ENCODE data around the gene ZMIZ1.

The ZMIZ1 gene

DNA sequence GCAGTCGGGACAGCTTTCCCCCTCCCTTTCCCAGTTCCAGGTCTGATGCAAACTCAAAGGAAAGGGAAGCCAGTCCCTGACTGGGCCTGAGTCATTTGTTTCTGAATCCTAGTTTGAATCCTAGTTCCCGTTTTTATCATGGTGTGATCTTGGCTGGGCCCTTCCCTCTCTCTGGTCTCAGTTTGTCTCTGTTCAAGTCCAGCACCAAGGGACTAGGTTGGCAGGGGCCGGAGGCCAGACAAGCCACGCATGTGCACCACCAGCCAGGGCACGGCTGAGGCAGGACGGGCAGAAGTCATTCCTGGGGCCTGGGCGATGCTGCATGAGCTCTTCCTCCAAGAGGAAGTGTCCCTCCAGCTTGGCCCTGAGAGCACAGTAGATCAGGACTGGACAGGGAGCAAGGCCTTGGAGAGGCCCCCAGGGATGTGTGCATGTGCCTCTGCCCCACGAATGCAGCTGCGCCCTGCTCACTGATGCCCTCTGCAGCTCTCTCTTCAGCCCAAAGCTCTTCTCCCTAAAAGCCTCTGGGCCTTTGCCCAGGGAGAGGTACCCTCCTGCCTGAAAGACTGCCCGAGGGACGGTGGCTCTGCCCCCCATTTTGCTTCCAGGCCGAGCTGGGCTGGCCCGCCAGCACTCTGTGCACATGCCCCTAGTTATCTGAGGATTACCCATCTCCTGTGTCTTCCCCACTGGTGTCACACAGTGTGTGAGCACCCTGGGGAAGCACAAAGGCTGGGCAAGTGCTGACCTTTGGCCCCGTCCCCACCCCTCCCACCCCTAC lies 86.7 kb downstream of the ZMIZ1 start:
- DNase-seq (ENCODE audit: low spot score) = no peak

DNA sequence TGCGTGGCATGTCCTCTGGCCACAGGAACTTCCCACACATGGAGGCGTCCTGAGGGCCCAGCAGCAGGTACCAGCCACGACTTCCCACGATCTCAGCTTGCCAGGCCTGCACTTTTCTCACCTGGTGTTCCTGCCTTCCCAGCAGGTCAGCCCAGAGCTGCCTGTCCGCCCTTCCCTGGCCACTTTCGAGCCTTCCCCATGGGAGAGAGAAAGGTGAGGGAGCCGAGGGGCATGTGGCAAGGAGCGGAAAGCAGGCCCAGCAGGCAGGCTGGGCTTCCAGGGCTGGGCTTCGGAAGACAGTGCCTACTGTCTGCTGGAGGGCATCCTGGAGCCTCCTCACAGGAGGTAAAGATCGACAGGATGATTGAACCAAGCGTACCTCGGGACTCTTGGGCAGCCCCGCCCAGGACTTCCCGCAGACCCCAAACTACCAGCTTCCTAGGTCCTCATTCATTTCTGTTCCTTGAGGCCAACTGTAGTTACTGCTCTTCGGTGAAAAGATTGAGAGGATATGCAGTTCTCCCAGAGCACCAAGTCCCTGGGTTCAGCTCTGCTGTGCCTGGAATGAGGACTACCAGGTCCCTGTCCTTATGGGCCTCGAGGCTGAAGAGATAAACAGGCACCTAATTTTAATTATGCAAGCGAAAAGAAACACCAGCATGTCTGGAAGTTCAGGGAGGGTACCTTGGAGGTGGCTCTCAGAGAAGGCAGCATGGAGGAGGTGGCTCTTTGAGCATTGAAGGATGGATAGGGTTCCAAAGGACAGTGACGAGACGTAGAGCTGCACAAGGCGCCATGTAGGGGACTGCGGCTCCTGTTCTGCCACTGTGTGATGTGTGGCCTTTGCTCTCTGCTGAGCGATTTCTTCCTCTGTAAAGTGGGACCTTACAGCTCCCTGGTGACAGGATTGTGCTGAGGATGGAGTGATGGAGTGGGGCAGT lies 87.8 kb downstream of the ZMIZ1 start:
- no peak for DNase-seq (ENCODE audit: low spot score)

DNA sequence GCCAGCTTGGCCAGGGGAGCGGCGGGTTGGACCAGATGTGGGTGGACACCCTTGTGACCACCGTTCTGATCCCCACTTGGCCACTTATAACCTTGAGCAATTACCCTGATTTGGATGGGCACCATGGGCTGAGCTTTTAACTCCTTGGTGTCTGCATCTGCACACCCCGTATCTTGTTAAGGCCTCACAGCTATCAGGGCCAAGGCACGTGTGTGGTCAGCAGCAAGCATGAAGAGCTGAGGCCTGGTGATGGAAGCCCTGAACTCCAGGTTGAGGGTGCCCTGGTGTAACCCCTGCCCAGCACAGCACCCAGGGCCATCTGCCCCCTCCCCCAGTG lies 89.2 kb downstream of the ZMIZ1 start:
- DNase-seq (ENCODE audit: low spot score) = no peak

DNA sequence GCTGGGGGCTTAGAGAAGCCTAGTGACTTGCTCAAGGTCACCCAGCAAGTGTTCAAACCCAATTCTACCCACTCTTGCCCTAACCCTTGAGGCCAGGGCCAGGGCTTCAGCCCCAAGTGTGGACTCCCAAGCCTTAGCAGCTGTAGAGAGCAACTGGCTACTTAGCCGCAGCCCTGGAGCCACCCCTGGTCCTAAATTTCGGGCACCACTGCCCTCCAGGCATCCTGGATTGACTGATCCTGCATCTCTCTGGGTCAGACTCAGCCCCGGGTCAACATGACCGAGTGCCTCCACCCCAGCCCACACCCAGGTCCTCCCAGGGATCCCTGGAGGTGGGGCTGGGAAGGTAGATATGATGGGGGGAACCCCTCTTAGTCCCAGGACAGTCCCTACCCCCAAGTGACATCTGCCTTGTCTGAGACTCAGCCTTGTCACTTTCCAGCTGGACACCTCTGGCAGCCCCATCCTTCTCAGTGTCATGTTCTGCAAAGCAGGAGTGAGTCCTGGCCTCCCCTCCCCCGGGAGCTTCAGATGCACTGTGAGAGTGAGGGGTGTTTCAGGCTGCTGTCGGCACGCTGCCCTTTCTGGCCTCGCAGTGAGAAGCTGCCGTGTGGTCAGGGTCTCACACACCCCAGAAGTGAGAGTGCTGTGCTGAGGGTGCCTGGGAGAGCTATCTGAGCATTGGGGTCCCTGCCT lies 89.8 kb downstream of the ZMIZ1 start:
- no peak for DNase-seq (ENCODE audit: low spot score)

DNA sequence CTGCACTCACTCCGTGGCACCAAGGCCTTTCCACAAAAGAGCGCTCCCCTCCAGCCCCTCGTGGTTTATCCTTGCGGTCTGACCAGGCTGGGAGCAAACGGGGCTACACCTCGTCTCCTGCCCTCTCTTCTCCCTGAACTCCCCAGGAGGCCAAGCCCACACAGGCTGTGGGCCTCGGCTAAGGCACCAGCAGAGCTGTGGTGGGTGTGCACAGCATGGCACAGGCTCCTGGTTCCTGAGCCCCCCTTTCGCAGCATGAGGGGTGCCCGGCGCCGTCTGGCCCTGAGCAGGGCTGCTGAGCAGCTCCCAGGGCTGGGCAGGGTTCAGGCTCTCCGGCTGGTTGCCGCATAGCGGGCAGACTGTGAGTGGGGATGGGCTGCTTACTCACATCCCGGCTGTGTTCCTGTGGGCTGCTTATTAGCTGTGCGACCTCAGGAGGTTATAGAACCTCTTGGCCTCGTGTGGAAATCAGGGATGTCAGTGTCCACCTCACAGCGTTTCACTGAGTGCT lies 90.4 kb downstream of the ZMIZ1 start:
- DNase-seq (ENCODE audit: low spot score) = no peak

DNA sequence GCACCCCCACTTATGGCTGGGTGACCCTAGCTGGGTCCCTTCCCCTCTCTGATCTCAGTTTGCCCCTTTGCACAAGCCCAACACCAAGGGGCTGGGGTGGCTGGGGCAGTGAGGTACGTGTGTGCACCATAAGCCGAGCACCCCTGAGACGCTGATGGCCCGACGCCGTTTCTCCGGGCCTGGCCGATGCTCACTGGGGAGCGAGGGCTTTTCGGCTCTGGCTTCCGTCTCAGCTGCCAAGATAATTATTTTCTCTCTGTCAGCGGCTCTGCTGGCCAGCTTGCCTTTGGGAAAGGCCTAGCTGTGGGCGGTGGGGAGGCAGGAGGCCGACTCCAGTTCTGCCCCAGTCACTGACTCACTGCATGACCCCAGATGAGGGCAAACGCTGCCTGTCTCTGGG lies 91.0 kb downstream of the ZMIZ1 start:
- DNase-seq (ENCODE audit: low spot score) = no peak

DNA sequence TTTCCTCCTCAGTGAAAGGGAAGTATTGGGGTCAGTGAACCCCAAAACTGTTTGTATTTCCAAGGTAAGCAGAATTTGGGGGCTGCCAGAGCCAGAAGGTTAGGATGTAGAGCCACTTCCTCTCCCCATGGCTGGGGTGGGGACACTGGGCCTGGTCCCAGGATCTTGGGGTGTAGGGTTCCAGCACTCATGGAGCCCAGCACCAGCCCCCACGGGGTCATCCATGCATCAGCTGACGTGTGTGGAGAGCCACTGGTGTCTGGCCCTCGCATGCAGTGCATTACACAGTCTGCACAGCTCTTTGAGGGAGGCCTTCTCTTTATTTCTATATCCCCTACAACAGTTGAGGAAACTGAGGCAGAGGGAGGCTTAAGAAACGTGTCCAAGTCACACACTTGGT lies 91.4 kb downstream of the ZMIZ1 start:
- no peak for DNase-seq (ENCODE audit: low spot score)

DNA sequence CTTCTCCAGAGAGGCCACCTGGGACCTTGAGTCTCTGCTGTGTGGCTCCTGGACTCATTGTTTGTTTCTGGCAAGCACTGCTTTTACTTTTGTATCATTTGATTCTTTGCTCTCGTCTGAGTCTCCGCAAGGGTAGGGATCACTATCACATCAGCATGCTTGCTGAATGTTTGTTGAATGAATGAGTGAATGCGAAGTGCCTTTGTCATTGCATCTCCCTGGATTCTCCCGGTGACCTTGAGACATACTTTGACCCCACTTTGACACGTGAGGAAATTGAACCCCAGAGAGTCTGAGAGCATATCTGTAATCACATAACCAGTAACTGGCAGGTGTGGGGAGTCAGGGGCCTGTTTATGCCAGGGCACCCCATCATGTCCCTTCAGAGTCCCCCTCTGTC lies 92.8 kb downstream of the ZMIZ1 start:
- no peak for DNase-seq (ENCODE audit: low spot score)

DNA sequence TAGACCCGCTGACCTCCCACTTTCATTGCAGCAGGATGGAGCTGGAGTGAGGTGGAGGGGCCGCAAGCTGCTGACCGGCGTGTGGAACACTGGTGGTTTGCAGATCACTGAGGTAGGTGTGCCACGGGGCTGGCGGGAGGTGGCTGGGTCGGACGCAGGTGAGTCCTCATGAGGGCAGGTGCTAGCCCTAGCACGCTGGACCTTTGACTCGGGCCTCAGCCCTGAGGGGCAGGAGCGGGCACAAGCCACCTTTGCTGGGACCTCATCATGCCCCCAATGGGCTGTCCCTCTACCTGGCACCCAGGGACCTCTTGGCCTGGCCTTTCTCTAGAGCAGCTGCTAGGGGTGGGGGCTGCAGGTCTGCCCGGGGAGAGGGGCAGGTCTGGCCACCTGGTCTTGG lies 93.3 kb downstream of the ZMIZ1 start:
- no peak for DNase-seq (ENCODE audit: low spot score)

DNA sequence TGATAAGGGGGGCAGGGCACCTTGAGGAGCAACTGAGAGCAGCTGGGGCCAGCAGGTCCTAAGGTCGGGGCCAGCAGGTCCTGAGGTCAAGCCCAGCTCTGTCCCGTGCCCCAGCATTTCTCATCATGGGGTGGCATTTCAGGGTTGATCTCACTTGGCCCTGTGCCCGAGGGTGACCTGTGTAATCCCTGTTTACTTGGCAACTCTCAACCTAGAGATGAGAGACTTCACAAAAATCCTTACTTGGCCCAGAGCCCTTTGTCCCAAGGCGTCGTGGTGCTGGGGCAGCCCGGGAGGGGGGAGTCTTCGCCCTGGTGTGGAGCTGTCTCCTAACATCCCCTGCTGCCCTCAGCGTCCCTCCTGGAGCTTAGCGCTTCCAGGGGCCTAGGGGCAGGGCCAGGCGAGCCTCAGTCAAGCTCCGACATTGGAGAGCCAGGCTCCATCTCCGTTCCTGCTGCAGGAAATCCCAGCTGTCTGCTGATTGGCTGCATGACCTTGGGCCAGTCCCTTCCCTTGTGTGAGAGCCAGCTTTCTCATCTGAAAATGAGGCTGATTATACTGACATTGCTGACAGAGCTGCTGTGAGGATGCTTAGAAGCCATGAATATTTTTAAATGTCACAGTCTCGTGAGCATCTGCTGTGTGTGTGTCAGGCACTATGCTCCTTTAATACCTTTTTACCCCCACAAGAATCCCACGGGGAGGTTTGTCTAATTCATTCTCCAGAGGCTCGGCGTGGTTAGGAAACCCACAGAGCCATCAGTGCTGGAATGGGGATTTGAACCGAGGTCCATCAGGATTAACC lies 94.3 kb downstream of the ZMIZ1 start:
- no peak for DNase-seq (ENCODE audit: low spot score)

DNA sequence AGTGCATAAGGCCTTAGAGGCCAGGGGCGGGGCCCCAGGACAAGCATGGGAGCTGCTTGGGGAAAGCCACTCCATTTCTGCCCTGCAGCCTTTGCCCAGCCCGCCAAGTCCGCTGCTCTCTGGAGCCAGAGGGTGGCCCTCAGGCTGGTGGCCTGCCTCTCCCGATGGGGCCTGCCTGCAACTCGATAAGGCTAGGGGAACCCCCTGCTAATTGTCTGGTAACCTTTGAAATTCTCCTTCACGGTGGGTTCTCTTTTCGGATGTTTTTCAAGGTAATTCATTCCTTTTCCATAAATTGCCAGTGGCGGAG lies 94.9 kb downstream of the ZMIZ1 start:
- DNase-seq (ENCODE audit: low spot score) = no peak

DNA sequence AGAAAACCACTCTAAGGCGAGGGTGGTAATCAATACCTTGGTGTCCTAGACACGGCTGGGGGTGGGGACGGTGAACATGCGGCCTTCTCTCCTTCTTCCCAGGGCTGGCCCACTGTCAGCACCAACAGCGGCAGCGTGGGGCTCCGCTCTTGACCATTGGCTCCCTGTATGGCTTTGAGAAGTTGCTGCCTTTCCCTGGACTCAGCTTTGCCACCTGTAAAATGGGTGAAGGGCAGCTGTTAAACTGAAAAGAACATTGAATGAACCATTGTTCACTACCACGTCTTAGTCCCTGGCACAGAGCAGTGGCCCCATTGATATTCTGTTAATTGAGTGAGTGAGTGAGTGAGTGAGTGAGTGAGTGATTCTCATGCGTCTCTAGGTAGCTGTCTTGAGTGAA lies 95.3 kb downstream of the ZMIZ1 start:
- DNase-seq (ENCODE audit: low spot score) = no peak

DNA sequence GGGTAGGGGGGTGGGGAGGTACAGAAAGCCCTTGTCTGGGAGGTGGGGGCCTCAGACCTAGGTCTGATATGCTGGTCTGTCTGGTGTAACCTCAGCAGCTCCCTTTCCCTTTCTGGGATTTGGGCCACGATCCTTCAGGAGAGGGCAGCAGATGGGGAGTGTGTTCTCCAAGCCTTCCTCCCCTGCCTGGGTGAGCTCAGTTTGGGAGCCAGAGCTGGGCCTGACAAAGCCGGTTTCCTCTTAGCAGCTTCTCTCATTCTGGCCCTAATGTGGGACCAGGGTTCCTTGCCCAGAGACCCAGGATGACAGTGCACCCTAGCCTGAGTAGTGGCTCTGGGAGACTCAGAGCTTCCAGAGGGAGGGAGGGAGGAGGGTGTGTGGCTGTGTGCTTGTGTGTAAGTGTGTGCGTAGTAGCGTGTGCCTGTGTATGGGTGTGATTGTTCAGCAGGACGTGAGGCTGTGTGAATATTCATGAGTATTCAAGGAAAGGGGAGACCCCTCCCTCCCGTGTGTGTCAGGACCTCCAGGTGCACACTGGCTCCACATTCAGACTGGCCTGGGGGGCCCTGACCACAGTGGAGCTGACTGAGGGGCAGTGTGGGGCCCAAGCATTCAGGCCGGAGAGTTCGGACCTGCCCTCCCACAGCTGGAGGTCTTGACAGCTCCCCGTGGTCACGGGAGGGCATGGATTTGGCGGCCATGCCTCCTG lies 96.5 kb downstream of the ZMIZ1 start:
- DNase-seq (ENCODE audit: low spot score) = no peak

DNA sequence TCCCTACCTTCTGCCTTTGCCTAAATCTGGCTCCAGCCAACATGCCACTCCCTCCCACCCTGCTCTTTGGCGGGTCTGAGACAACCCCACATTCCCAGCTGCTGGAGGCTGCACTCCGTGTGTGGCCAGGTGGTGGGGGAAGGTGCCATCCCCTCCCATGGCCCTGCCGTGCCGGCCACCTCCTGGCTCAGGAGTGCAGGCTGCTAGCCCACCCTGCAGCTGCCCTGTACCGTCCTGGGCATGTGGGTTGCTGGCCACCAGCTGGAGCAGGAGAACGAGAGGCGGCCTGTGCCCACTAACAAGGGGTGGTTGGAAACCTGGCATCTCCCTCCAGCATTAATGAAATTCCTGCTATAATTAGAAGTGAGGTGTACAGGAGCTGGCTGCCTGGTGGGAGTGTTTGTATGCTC lies 97.6 kb downstream of the ZMIZ1 start:
- no peak for DNase-seq (ENCODE audit: low spot score)

DNA sequence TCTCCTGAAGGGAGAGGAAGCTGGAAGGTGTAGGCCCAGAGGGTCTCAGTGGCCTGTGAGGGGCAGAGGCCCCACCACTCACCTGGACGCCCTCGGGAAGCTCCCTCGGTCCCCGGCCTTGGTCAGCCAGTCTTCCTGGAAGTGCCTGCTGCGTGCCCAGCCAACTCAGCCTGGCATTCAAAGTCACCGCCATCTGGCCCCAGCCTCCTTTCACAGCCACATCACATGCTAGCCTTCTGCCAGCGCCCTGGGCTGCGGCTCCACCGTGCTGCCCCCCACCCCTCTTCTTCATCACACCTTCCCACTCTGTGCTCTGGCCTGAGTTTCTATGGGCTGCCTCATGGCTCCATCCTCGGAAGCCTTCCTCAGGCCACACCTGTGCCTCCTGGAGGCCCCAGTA lies 98.0 kb downstream of the ZMIZ1 start:
- no peak for DNase-seq (ENCODE audit: low spot score)

DNA sequence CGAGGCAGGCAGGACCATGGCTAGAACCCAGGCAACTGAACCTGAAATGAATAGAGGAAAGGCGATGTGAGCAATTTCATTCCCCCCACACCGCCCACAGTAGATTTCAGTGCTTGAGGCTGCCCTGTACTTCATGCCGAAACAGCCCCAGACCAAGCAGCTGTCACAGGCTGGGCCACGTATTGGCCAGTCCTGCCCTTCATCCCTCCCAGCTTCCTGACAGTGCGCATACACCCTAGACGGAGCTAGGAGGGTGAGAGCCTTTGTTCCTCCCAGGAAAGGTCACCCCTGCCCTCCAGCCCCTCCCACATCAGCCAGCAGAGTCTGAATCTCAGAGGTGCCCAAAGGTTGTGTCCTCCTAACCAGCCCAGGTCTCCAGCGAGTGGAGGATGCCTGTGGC lies 98.8 kb downstream of the ZMIZ1 start:
- no peak for DNase-seq (ENCODE audit: low spot score)

DNA sequence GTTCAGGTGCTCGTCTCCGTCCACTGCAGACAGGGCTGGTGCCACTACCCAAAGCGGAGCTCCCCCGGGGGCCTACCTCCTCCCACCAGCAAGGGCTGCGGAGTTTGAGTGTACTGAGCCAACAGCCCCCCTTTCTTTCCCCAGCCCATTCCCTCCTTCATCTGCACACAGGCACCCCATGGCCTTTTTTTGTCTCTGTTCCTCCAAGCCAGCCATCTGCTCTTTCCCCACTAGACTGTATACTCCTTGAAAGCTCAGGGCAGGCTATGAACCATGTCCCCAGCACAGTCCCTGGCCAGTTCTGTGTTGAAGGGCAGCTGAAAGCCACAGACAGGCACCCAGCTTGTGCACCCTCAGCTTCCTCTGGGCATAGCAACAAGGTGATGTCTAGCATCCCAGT lies 99.4 kb downstream of the ZMIZ1 start:
- no peak for DNase-seq (ENCODE audit: low spot score)

DNA sequence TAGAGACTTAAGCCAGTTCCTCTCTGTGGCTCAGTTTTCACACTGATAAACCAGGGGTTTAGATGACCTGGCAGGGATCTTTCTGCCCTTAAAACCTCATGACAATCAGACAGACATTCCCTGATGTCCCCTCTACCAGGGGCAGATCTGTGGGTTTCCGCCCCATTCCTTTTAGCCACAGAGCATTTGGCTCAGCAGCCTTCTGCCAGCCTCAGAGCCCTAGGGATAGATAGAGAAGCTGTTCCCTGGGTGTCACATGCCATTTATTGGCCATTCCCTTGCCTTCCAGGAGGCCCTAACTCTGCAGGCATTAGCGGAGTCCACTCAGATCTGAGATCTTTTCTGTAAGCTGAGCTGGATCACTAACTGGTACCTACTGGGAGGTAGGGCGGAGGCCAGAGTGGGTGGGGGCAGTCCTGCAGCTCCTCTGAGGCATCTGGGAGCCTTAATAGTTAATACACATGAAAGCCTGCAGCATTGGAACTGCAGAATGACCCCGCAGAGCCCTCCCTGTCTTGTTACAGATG lies 101.5 kb downstream of the ZMIZ1 start:
- DNase-seq (ENCODE audit: low spot score) = no peak

DNA sequence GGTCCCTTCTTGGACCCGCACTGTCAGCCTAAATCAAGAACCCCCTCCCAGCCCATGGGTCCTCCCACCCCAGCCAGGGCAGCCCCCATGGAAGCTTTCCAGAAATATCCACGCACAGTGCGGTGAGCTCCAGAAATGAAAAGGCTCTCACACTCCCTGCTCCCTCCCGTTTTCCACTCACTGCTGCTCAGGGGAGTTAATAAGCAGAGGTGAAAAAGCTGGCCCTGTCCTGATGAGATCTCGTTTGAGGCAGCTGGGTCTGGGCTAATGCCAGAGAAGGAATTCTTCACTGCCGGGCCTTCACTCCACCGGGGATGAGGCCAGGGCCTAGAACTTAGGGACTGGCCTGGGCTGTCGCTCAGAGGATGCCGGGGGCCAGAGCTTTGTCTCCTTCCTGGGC lies 102.2 kb downstream of the ZMIZ1 start:
- DNase-seq (ENCODE audit: low spot score) = no peak

DNA sequence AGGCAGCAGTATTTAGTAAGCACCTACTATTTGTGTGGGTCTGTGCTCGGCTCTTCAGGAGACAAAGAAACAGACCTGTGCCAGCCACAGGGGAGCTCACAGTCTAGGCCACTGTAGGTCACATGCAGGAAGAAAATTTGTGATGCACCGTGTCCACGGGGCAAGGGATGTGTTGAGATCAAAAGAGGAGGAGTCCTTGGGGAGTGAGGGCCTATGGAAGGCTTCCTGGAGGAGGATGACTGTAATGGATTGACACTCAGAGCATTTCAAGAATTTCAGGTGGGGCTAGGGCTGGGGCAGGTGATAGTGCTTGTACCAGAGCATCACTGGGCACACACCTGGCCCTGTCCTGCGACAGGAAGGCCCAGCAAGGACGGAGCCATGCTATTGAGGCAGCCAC lies 102.7 kb downstream of the ZMIZ1 start:
- no peak for DNase-seq (ENCODE audit: low spot score)

DNA sequence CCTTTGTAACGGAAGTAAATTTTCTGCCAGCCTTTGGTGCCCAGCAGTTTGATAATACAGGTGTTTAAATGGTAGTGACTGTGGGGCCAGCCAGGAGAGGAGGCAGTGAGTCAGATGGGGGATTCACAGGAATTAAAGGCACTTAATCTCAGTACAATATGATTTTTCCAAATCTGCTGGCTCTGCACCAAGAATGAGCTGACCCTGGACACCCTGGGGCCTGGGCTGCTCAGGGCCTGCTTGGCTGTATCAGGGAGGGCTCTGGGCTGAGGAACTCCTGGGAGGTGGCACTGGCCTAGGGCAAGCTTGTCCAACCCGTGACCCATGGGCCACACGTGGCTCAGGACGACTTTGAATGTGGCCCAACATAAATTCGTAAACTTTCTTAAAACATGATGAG lies 104.1 kb downstream of the ZMIZ1 start:
- DNase-seq (ENCODE audit: low spot score) = no peak
